ENCODE data around the gene KCNG2.
A peak's percentile ranks its signal among the peaks of the same experiment; 100 is the strongest.
"Not testable (repeated sequence)": the region's sequence is repeated elsewhere in the genome, so short reads cannot be mapped to it uniquely, and the experiment has no call there.

KCNG2 gene

GRCh38 chr18:79797518-79798345 lies at the start of gene KCNG2:
Gene KCNG2, plus strand, starts transcription at chr18:79797938. Its CDS starts 65,730 bp downstream, at chr18:79863668.
- peaks cover 38% of the 10 kb centered on the region for H3K27me3 Mint-ChIP-seq

GRCh38 chr18:79748321-79749180 lies 49.2 kb upstream of the KCNG2 start:
- H3K36me3 Mint-ChIP-seq = peaks cover 21% of the 10 kb centered on the region
- no peak overlapping the region for H3K27ac Mint-ChIP-seq
- H3K27me3 Mint-ChIP-seq = no peaks in the 10 kb centered on the region
- H3K9me3 Mint-ChIP-seq = no peaks in the 10 kb centered on the region
- no peak overlapping the region for H3K4me3 Mint-ChIP-seq
- peaks cover 4% of the 10 kb centered on the region for H3K4me1 Mint-ChIP-seq

More at GRCh38 chr18:79797518-79798345, at the start of gene KCNG2:
- H3K9me3 Mint-ChIP-seq = no peaks in the 10 kb centered on the region
- H3K4me1 Mint-ChIP-seq = peaks cover 20% of the 10 kb centered on the region
- no peak within 1 kb of the TSS for H3K27ac Mint-ChIP-seq
- H3K4me3 Mint-ChIP-seq = peak within 1 kb of the TSS; percentile 80
- H3K36me3 Mint-ChIP-seq = no peaks in the 10 kb centered on the region

GRCh38 chr18:79749251-79750191 lies 48.2 kb upstream of the KCNG2 start:
- Mint-ChIP-seq H3K4me1 (peaks cover 4% of the 10 kb centered on the region), H3K36me3 (peaks cover 14% of the 10 kb centered on the region), H3K4me3 (no peak overlapping the region), H3K27me3 (no peaks in the 10 kb centered on the region), H3K27ac (no peak overlapping the region), H3K9me3 (no peaks in the 10 kb centered on the region)

- peaks cover 4% of the 10 kb centered on the region for H3K4me1 Mint-ChIP-seq
- no peaks in the 10 kb centered on the region for H3K27me3 Mint-ChIP-seq
- H3K4me3 Mint-ChIP-seq = no peak overlapping the region
- H3K36me3 Mint-ChIP-seq = peaks cover 19% of the 10 kb centered on the region
- no peak overlapping the region for H3K27ac Mint-ChIP-seq
- H3K9me3 Mint-ChIP-seq = no peaks in the 10 kb centered on the region
Observed at GRCh38 chr18:79750980-79751571, 46.7 kb upstream of the KCNG2 start.

- not testable (repeated sequence) for H3K27me3 Mint-ChIP-seq, H3K27ac Mint-ChIP-seq, H3K4me1 Mint-ChIP-seq, H3K9me3 Mint-ChIP-seq, H3K4me3 Mint-ChIP-seq
- peaks cover 18% of the 10 kb centered on the region for H3K36me3 Mint-ChIP-seq
Observed at GRCh38 chr18:79751918-79752578, 45.7 kb upstream of the KCNG2 start.

GRCh38 chr18:79752946-79753345 lies 44.8 kb upstream of the KCNG2 start:
- H3K27me3 Mint-ChIP-seq, H3K4me1 Mint-ChIP-seq, H3K27ac Mint-ChIP-seq, H3K9me3 Mint-ChIP-seq, H3K4me3 Mint-ChIP-seq: not testable (repeated sequence)
- peaks cover 25% of the 10 kb centered on the region for H3K36me3 Mint-ChIP-seq

- no peaks in the 10 kb centered on the region for H3K27me3 Mint-ChIP-seq
- peaks cover 4% of the 10 kb centered on the region for H3K4me1 Mint-ChIP-seq
- H3K27ac Mint-ChIP-seq = no peak overlapping the region
- peaks cover 25% of the 10 kb centered on the region for H3K36me3 Mint-ChIP-seq
- H3K9me3 Mint-ChIP-seq = no peaks in the 10 kb centered on the region
- no peak overlapping the region for H3K4me3 Mint-ChIP-seq
Observed at GRCh38 chr18:79753391-79753851, 44.3 kb upstream of the KCNG2 start.

- no peak overlapping the region for H3K4me3 Mint-ChIP-seq
- H3K9me3 Mint-ChIP-seq = peaks cover 4% of the 10 kb centered on the region
- peaks cover 4% of the 10 kb centered on the region for H3K4me1 Mint-ChIP-seq
- no peak overlapping the region for H3K27ac Mint-ChIP-seq
- peaks cover 31% of the 10 kb centered on the region for H3K36me3 Mint-ChIP-seq
- H3K27me3 Mint-ChIP-seq = no peaks in the 10 kb centered on the region
Observed at GRCh38 chr18:79754022-79754761, 43.5 kb upstream of the KCNG2 start.

- peaks cover under 1% of the 10 kb centered on the region for H3K4me1 Mint-ChIP-seq
- peaks cover 10% of the 10 kb centered on the region for H3K9me3 Mint-ChIP-seq
- no peak overlapping the region for H3K27ac Mint-ChIP-seq
- H3K36me3 Mint-ChIP-seq = peaks cover 29% of the 10 kb centered on the region
- no peaks in the 10 kb centered on the region for H3K27me3 Mint-ChIP-seq
- no peak overlapping the region for H3K4me3 Mint-ChIP-seq
Observed at GRCh38 chr18:79754831-79755351, 42.8 kb upstream of the KCNG2 start.

GRCh38 chr18:79755496-79756142 lies 42.1 kb upstream of the KCNG2 start:
- Mint-ChIP-seq H3K27ac (no peak overlapping the region), H3K9me3 (peaks cover 10% of the 10 kb centered on the region), H3K4me3 (no peak overlapping the region), H3K27me3 (no peaks in the 10 kb centered on the region), H3K4me1 (no peaks in the 10 kb centered on the region), H3K36me3 (peaks cover 28% of the 10 kb centered on the region)

- Mint-ChIP-seq H3K9me3 (peaks cover 10% of the 10 kb centered on the region), H3K4me1 (no peaks in the 10 kb centered on the region), H3K36me3 (peaks cover 28% of the 10 kb centered on the region), H3K27ac (no peak overlapping the region), H3K27me3 (no peaks in the 10 kb centered on the region), H3K4me3 (no peak overlapping the region)
Observed at GRCh38 chr18:79756143-79756500, 41.6 kb upstream of the KCNG2 start.

GRCh38 chr18:79756826-79757225 lies 40.9 kb upstream of the KCNG2 start:
- Mint-ChIP-seq H3K27me3 (no peaks in the 10 kb centered on the region), H3K36me3 (peaks cover 28% of the 10 kb centered on the region), H3K4me1 (no peaks in the 10 kb centered on the region), H3K9me3 (peaks cover 15% of the 10 kb centered on the region), H3K4me3 (no peak overlapping the region), H3K27ac (no peak overlapping the region)

GRCh38 chr18:79760348-79760747 lies 37.4 kb upstream of the KCNG2 start:
- no peaks in the 10 kb centered on the region for H3K4me1 Mint-ChIP-seq
- H3K4me3 Mint-ChIP-seq = no peak overlapping the region
- no peaks in the 10 kb centered on the region for H3K27me3 Mint-ChIP-seq
- H3K27ac Mint-ChIP-seq = no peak overlapping the region
- H3K36me3 Mint-ChIP-seq = peaks cover 22% of the 10 kb centered on the region
- H3K9me3 Mint-ChIP-seq = peaks cover 19% of the 10 kb centered on the region
